ENCODE measurements around the gene MIPOL1.
"Not testable (repeated sequence)": the region's sequence is repeated elsewhere in the genome, so short reads cannot be mapped to it uniquely, and the experiment has no call there.

The MIPOL1 gene

GRCh38 chr14:37236044-37236443 lies 38.3 kb downstream of the MIPOL1 start:
- DNase-seq: not testable (repeated sequence)

- no peak for DNase-seq
Observed at GRCh38 chr14:37237094-37237493, 39.4 kb downstream of the MIPOL1 start.

- DNase-seq: no peak
Observed at GRCh38 chr14:37237735-37238200, 40.0 kb downstream of the MIPOL1 start.

GRCh38 chr14:37241198-37241597 lies 43.5 kb downstream of the MIPOL1 start:
- no peak for DNase-seq

- peak; percentile 81 for DNase-seq
Observed at GRCh38 chr14:37246427-37246829, 48.7 kb downstream of the MIPOL1 start.

DNA sequence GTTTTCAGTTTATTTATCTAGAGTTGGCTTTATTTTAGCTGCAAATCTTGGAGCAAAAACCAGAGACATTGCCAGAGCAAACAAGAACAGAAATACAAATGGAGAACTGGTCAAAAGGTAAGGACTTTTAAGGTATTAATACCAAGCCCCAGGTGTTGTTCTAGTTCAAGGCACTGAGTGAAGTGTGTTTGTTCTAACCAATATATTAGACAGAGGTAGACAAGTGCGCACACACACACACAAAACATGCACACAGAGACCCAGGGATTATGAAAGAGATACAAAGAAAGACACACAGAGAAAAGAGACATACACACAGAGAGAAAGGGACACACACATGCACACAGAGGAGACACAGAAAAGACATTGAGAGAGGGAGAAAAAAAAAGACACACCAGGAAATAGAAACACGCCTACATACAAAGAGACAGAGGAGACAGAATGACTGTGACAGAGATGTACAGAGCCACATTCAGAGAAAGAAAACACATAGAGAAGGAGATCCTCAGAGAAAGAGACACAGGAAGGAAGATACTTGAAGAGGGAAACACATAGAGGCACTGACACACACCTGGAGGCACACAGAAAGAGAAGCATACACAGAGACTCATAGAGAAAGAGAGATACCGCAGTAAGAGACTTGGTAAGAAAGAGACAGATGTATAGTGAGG lies 50.2 kb downstream of the MIPOL1 start:
- DNase-seq: no peak

DNA sequence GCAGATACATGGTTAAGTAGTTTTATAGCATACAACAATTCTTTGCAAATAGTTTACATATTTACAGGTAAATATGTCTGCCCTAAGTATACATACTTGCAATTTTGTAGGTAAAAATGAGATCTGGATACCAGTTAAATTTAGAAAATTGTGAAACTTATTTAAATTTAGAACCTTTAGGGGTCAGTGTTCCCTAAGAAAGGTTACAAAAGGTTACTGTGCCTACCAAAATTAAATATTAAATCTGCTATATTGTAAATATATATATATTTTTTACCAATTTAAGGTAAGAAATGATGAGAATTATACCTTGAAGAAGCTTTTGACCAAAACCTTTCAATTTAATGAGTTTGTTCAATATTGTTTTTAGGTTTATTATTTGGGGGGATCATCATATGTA lies 54.0 kb downstream of the MIPOL1 start:
- peak; percentile 9 for DNase-seq

GRCh38 chr14:37252434-37252833 lies 54.7 kb downstream of the MIPOL1 start:
- DNase-seq: no peak

DNA sequence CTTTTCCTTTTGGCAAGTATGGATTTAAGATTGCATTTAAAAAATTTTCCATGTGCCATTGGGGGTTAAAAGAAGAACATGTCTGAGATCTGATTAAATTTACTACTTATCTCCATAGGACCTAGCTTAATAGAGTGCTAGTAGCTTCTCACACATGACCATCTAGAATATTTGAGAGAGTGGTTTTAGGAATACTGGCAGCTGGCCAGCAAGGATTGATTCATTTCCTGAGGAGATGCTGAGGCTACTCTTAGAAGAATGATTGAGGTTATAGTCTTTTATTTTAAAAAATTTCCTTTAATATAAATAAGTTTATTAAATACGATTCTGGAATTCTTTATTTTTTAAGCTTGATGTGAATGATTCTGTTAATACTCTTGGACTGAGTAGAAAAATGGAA lies 56.2 kb downstream of the MIPOL1 start:
- DNase-seq: no peak

DNA sequence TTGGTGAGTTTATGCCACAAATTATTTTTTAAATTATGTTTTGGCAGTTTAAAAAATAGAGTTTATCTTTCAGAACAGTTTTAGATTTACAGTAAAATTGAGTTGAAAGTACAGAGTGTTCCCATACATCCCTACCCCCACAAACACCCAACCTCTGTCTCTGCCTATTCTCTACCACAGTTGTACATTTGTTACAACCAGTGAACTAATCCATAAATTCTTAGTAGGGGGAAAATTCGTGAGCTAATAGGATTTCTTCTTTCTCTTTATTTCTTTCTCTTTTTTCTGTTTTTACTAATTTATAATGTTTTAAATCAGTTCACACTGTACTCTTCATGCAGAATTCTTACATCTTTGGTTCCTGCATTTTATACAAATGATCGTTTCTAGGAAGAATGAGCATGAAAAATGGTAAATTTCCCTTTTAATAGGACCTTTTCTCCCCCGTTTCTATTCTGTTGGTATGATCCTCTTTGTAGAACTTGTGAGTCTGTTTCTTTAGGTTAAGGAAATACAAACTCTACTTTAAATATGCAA lies 56.7 kb downstream of the MIPOL1 start:
- no peak for DNase-seq

- no peak for DNase-seq
Observed at GRCh38 chr14:37257501-37258070, 59.8 kb downstream of the MIPOL1 start.

- no peak for DNase-seq
Observed at GRCh38 chr14:37262649-37263048, 64.9 kb downstream of the MIPOL1 start.

- no peak for DNase-seq
Observed at GRCh38 chr14:37263656-37264236, 66.0 kb downstream of the MIPOL1 start.

- DNase-seq: no peak
Observed at GRCh38 chr14:37268788-37269187, 71.1 kb downstream of the MIPOL1 start.

DNA sequence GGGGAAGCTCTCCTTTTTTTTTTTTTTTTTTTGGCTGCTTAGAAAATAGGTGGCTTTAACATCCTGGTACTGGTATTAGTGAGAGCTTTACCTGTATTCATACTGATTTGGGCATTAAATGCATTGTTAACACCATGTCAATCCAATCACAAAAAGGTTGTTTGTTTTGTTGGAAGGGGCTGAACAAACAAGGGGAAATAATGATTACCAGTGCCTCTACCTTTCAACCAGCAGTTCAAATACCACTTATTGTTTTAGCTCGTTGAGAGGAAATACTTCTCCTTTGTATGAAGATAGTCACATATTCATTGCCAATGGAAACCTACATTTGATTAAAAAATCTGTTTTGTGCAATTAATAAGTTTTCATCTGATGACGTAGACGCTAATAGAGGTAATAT lies 72.9 kb downstream of the MIPOL1 start:
- no peak for DNase-seq

DNA sequence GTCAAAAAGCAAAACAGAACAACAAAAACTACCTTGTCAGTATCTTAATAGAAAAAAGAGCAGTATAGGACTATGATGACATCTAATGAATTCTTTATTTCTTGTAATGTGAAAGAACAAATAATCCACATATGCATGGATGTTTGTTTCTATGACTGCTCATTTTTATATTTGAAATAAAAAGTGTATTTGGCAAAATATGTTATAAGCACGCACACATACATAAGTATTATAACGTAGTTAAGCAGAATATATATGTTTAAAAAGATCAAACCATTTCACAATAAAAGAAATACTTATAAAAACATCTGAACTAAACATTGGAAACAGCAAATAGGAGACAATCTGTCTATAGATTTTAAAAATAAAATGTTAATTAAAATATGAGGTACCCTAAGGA lies 74.8 kb downstream of the MIPOL1 start:
- DNase-seq: no peak

- DNase-seq: no peak
Observed at GRCh38 chr14:37274652-37275051, 76.9 kb downstream of the MIPOL1 start.

DNA sequence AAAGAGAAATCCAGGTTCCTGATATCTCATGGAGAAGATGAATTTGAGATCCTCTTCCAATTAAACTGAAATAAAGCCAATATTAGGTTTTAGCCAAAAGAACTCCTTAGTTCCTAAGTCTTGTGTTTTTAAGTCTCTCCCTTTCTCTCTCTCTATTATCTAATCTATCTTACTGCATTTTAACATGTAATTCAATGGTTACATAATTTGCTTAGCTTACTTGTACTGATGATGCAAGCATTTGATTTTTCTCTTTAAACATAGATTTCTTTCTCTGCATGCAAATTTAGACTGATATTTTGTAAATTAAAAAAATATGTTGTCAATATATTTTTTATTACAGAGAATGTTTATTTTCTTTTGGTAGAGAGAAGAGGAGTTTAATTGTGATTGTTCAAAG lies 78.2 kb downstream of the MIPOL1 start:
- no peak for DNase-seq

DNA sequence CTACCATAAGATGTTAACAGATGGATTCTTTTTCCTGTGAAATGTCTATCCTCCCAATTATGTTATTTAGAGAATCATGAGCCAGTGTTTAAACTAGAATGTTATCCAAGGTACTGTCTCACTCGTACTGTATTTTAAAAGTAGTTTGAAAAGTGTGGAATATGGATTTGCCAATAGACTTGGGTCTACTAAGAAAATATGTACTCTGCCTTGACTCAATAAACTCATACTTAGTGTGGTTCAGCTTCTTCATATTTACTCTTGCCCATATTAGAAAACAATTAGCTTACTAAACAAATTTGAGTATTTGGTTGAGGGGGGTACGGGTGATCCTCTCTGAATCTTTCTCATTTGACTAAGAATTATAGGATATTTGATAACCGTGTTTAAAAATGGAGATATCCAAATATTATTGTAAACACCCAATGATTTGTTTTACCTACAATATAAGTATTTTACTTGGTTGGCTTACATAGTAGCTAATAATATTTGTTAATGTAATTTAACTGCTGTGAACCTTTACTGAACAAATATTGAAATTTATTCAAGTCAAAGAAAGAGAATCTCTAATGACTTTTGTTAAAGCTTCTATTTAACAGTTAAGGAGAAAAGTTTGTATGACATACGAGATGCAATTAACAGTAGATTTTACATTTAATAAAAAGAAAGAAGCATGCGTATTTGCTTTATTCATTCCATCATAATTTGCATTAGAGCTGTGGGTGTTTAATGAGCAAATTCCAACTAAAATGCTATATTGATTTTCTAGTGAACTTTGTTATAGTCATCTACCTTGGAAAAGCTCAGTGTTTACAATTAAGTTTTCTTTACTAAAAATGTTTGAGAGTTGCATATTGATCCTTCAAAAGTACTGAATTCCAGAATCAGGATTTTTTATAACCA lies 81.2 kb downstream of the MIPOL1 start:
- DNase-seq: no peak

GRCh38 chr14:37279818-37280217 lies 82.1 kb downstream of the MIPOL1 start:
- no peak for DNase-seq

- DNase-seq: no peak
Observed at GRCh38 chr14:37284760-37285159, 87.0 kb downstream of the MIPOL1 start.

DNA sequence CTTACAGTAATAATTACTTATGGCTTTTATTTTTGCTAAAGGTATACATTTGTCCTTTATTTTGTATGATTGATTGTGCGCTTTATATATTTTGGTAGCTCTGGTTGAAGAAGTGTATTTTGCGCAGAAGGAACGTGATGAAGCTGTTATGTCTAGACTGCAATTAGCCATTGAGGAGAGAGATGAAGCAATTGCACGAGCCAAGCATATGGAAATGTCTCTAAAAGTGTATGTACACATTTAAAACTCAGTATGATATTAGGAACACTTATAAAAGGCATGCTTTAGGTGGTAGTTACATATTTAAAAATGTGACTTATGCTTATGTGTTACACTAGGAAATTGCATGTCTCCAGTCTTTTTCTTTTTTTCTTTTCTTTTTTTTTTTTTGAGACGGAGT lies 87.5 kb downstream of the MIPOL1 start:
- no peak for DNase-seq

DNA sequence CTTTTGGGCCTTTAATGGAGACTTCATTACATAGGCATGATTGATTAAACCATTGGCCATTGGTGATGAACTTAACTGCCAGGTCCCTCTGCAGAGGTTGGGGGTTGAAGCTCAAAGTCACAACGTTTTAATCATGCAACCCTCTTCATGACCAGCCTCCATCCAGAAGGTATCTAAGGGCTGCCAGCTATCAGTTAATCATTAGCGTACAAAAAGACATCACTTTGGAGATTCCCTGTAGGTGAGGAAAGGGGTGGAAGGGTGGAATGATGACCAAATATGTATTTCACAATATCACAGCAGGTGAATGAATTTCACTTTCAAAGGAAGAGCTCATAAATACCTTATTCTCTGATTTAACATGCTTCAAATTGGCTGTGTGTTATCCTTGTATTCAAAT lies 92.0 kb downstream of the MIPOL1 start:
- DNase-seq: no peak
